Activated CD4-positive, CD25-positive, alpha-beta regulatory T cell treated with anti-CD3 and anti-CD28 coated beads, Interleukin-2, amount 50 U/mL, for 72 hours (primary cell): Measurements from ENCODE around the gene ROPN1L.
"Not testable (repeated sequence)": the region's sequence is repeated elsewhere in the genome, so short reads cannot be mapped to it uniquely, and the experiment has no call there.

Experiments used
- DNase-seq: peaks from one replicate; pipeline ENCODE4 v3.0.0; 2021

Gene ROPN1L

DNA sequence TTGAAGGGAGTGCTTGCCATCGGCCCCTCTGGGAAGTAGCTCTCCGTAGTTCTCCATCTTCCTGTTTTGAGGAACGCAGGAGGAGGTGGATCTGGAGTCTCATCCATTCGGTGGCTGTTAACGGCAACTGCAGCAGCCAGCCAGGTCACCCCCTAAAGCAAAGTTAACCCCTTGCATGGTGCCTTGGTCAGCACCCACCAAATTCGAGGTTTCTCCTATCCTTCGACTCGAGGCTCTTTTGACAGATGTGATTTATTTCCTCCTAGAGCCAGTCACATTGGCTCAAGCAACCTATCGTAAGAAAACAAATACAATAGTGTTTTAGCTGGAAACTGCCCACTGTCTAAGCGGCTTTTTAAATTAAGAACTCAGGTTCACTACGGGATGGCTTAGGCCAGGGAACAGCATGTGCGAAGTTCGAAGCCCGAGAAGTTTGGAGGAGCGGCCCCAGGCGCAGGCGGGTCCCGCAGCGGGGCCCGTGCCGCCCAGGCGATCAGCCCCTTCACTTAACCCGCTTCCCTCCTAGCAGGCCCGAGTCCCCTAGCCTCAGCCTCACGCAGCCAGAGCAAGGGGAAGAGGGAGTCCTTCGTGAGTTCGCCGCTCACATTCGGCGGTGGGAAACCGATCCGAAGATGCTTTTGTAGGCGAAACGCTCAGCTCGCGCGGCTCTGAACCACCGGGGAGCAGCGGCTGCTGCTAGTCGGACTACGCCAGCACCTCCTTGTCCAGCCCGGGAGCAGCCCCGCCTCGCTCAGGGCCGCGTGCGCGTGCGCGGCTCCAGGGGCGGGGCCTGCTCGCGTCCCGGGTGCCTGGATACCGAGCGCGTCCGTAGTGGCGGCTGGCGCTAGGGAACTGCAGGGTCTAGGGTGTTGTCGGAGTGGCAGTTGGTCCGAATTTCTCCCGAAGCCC lies at the start of gene ROPN1L:
TSS of gene ROPN1L (plus strand) at position 797 of the 909 bp plus-strand sequence. CDS start 289 bp downstream, outside the sequence.
- peak; percentile 85 for DNase-seq

DNA sequence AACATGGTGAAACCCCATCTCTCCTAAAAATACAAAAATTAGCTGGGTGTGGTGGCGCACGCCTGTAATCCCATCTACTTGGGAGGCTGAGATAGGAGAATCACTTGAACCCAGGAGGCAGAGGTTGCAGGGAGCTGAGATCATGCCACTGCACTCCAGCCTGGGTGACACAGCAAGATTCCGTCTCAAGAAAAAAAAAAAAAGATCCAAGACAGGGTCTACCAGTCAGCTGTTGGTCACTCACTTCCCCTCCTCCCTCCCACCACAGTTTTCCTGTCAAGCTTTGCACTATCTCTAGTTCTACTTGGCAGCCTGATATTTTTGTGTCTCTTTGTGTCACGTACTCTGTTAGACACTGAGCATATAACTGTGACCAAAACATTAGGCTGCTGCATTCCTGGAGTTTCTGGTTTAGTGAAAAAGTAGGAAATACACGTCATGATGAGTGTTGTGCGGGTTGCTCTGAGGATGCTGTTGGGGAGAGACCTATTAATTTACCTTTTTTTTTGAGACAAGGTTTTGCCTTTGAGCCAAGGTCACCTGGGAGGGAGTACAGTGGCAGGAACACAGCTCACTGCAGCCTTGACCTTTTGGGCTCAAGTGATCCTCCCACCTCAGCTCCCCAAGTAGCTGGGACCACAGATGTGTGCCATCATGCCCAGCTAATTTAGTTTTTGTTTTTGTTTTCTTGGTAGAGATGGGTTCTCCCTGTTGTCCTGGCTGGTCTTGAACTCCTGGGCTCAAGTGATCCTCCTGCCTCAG lies 48.9 kb upstream of the ROPN1L start:
- not testable (repeated sequence) for DNase-seq

DNA sequence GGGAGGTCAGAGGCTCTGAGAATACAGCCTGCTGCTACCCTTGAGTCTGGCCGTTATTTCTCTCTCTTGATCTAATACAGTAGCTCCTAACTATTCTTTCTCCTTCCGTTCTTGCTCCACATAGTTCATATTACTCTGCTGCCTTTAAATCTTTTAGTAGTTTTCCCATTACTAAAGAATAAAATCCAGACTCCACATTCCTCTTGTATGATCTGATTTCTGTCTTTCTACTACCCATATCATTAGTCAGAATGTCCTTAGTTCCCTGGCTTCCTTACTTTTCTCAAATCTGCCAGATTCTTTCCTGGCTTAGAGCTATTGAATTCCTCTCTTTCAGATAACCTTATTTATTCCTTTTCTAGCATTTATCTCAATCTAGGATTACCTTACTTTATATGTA lies 48.2 kb upstream of the ROPN1L start:
- no peak for DNase-seq

DNA sequence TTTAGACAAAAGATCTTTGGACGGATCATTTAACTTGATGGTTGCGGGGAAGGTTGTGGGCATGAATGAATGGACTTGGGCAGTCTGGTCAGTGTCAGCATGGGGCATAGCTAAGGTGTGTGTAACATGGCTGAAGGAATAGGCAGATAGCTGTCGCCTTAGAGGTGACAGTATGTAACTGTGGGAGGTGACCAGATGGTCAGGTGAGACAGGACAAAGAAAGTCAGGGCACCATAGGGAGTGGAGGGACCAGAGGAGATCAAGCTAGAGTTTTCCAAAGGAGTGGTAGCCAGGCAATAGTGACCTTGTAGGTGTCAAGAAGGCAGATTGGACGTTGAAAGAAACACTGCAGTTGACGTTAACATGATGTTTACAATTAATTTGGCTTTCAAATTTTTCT lies 45.1 kb upstream of the ROPN1L start:
- no peak for DNase-seq

DNA sequence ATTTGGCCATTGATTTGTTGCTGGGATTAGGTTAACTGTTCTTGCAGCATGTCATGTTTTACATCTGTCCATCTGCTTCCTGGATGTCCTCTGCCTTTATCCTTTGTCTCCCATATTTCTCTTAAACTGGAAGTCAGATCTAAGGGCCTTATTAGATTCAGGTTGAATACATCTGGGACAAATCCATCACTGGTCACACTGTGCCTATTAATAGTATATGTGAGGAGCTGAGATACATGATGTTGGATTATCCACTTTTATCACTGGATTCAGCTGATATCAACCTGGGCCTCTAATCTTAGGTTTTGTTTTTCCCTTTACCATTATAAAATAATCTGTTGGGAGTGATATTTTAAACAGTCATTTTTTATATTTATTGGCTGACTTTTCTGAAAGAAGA lies 41.8 kb upstream of the ROPN1L start:
- no peak for DNase-seq

DNA sequence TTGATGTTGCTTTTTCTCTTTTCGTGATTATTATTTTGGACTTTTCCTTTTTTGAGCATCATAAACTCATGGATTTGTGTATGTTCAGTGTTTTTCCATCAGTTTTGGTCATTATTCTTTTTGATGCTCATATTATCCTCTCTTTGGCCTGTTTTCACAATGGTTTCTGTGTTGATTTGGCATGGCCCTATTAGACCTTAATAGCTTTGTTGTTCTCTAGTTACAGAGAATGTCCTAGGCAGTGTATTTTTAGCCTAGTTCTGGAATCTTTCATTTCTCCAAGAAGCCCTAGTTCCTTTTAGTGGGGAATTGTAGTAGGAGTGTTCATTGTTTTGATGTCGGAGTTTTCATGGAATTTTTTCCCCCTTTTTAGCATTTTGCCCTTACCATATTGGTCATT lies 41.3 kb upstream of the ROPN1L start:
- DNase-seq, result no peak

DNA sequence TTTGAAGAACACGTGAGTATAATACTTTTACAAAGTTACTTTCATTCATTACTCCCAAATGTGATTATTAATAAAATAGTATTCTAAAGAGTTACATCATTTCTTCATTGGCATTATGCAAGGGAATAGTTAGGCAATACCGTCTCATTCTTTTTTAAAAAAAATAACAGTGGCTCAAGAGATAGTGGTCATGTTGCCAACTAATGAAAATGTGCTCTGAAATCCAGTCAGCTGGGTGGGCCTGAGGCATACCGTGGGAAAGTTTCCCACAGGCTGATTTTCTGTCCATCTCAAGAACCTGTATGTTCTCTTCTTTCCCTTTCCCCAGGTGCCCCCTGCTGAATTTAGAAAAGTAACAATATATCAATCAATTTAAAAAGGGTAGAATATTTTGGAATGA lies 40.8 kb upstream of the ROPN1L start:
- DNase-seq, result no peak

DNA sequence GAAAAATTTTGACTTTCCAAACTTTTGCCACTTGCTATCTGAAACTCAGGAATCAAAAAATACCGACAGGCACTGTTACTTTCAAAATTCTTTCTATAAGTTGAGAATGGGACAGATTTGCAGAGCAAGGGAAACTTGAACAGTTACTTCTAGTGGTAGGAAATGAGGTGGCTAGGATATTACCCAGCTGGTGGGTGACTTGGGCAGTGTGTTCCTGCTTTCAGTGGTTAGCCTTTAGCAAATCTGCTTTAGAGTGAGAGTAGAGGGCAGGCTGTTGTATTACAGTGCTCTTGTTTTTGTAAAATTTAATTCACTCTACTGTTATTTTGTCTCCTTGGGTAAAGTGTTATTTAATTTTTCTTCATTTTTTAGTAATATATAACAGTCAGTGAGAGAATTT lies 40.2 kb upstream of the ROPN1L start:
- no peak for DNase-seq

DNA sequence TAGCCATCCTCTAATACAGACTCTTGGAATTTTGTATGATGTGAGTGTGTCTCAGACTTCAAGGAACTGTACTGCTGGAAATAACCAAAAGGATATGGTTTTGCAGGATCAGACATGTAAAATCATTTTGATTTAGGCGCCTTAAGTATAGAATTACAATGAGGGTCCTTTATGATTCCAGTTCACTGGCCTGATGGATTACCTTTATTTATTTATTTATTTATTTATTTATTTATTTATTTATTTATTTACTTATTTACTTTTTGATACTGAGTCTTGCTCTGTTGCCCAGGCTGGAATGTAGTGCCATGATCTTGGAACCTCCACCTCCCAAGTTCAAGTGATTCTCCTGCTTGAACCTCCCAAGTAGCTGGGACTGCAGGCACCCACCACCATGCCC lies 37.9 kb upstream of the ROPN1L start:
- no peak for DNase-seq

DNA sequence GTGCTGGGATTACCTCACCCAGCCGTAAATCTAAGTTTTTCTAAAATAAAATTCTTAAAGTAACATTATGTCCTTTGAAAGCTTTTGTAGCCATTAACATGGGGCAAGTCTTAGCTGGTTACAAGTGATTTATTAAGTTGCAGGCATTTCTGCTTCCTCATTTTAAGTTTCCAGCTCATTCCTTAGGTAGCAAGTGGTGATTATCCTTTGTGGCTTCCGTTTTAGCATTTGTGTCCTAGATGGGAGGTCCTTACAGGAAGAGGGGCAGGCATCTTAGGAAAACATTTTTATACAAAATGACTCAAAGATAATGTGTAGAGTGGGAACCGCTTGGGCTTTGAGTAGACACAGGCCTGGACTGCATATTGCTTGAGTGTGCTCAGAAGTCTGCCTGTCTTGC lies 35.0 kb upstream of the ROPN1L start:
- DNase-seq, result no peak

DNA sequence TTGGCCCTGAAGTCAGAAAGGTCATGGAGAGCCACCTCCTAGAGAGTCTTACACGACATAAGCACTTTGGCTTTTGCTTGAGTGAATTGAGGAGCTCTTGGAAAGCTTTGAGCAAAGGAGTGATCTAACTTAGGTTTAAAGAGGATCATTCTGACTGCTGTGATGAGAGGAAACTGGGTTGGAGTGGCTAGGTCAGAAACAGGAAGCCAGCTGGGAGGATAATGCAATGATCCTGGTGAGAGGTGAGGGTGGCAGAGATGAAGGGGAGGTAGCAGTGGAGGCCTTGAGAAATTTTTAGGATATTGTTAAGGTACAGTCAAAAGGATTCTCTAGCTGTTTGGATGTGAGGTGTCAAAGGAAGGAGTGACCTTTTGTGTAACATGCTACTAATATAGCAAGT lies 32.2 kb upstream of the ROPN1L start:
- no peak for DNase-seq

DNA sequence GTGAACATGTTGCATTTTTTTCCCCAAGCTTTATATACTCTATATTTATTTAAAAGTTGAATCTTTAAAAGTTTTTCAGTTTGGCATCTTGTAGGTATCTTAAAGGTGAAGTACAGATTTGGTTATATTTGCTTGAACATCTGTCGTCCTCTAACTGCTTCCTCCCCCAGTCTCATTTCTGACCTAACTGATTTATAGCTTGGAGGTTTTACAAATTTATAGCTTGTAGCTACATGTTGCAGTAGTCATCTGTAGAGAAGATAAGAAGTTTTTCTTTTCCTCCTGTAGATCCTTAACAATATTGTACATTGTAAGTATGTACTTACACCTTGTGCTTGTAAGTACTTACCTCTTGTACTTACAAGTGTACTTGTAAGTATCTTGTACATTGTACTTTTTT lies 31.0 kb upstream of the ROPN1L start:
- no peak for DNase-seq

DNA sequence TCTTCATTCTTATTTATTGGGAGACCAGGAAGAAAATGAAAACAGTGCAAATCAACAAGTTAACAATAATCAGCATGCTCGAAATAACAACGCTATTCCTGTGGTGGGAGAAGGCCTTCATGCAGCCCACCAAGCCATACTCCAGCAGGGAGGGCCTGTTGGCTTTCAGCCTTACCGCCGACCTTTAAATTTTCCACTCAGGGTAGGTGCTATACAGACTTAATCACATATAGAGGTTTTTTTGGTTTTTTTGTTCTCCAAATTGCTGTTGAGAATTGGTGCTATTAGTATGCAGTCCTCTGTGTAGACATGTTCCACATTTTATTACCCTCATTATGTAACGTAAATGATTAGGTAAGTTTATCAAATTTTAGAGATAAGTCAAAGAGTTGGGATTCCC lies 30.3 kb upstream of the ROPN1L start:
- DNase-seq, result no peak

DNA sequence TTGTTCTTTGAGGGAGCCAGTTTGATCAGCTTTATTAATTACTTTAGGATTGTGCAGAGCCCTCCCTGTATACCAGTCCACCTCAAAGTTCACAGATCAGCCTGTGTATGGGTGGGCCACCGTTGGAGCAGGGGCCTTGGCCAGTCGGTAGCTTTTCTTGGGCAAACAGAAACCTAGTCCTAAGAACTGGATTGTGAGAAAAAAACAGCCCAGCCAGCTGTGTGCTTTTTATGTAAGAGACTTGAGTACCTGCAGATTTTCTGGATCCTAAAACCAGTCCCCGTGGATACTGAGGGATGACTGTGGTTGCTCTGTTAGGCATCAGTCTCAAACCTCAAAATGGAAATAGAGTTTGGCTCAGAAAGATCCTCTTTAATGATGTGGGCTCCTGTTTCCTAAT lies 24.8 kb upstream of the ROPN1L start:
- no peak for DNase-seq

DNA sequence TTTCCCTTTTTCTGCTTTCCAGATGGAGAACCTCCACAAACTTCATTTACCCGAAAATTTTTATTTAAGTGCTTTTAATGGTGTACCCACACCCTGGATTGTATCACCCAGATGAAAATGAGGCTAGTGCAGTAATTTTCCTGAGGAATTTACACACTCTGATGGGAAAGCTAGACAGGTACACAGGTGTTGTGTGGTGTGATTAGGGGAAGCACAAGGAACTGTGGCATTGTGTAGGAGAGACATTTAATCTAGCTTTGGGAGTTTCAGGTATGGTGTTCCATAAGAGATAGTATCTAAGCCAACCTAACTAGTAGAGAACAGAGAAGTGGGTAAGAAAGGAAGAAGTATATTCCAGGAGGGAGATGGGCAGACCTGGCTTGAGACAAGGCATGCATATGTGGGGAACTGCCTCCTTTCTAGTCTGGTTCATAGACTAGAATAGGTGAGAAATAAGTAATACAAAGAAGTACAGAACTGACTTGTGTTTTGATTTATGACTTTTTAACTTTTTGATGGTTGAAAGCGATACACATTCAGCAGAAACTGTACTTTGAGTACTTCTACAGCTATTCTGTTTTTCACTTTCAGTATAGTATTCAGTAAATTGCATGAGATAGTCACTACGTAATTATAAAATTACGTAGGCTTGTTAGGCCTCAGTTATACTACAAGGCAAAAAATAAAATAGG lies 22.9 kb upstream of the ROPN1L start:
- DNase-seq, result no peak

DNA sequence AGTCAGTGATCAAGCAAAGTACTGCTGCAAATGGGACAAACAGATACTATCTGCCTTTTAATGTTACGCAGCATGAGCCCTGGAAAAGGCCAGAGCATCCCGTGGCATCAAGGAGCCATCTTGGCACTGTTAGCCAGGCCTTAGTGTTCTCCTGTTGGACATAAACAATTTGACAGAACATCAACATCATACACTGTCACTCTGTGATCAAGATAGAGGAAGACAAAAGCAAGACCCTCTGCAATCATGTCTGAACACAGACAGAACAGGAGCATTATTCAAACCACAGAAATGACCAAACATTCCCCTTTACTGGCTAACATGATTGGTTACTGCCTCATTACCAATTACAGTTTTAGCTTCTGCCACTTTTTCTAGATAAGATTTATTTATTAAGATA lies 21.2 kb upstream of the ROPN1L start:
- no peak for DNase-seq

DNA sequence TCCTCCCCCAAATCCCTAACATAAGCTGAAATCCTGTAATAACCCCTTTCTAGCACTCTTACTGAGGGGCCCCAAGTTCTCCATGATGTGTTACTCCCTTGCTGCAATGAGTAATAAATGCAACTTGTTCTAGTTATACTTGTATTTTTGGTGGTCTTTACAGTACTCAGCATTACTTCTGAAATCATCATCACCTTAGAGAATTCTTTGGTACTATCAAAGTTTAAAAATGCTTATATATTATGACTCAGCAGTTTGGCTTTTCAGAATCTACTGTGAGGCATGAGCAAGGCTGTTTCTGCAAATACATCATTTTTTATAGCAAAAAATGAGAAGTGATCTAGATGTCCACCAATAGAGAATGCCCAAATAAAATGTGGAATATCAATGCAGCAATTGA lies 20.7 kb upstream of the ROPN1L start:
- no peak for DNase-seq

DNA sequence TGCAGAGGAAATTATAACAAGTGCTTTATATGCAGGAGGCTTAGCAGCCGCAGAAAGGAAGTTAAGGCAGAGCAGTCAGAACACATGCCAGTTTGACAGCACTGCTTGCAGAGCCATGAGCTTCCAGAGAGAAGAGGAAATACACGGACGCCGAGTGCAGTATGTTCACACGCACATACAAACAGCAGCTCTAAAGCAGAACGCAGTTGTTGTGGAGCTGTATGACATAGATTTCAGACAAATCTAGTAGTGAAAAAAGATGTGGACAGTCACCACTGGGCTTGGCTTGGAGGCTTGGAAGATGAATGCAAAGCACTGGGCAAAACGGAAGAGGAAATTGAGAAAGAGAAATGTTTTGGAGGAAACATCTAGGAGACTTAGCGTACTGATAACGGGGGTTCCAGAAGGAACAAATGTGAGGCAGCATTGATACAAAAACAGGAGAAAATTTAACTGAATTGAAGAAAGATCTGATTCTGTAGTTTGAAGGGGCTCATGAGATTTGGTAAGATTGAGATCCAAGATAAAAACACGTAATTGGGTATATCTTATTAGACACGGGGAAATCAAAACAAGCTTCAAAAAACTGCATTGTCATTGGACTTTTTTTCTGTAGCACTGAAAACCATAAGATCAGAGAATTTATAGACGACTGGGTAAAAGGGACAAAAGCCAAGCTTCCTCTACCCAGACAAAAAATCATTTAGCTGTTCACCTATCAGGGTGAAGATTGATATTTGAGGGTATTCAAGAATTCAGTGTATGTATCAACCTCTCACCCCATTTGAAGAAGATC lies 19.6 kb upstream of the ROPN1L start:
- no peak for DNase-seq

DNA sequence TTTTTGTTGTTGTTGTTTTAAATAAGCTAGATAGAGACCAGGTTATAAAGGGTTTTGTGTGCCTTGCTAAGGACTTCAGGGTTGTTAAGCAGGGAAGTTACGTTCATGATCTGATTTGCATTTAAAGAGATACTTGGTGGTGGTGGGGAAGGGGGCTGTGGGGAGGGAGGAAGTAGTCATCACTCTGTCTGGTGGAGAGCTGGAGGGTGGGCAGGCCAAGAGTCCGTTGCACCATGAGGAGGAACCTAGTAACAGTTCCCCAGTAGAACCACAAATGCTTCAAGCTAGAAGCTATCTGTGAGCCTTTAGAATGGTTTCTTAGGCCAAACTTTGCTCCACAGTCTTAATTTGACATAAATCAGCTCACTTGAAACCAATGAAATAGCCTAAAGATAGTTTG lies 18.7 kb upstream of the ROPN1L start:
- DNase-seq, result no peak

DNA sequence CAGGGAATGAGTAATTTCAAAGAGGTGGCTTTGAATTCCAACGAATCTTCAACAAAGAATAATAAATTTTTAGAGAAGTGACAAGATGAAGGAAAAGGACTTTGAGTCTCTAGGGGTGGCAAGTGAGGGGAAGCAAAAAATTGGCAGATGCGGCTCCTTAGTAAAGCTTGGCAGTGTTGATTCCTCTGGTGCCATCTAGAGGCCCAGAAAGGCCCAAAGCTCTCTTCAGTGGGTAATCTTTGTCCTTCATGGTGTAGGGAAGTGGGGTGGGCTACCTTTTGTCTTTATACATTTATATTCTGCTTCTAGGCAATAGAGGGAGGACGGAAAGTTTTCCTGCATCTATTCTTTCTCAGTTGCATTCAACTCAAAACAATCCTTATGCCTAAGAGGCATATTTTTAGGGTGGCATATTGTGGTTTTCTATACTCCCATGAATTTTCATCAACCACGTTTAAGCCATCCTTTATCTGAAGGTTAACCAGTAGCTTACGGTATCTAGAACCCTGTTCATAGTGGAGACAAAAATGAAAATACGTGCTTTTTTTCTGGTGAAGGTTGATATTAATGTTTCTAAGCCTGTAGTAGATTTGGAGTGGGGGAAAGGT lies 17.5 kb upstream of the ROPN1L start:
- no peak for DNase-seq

DNA sequence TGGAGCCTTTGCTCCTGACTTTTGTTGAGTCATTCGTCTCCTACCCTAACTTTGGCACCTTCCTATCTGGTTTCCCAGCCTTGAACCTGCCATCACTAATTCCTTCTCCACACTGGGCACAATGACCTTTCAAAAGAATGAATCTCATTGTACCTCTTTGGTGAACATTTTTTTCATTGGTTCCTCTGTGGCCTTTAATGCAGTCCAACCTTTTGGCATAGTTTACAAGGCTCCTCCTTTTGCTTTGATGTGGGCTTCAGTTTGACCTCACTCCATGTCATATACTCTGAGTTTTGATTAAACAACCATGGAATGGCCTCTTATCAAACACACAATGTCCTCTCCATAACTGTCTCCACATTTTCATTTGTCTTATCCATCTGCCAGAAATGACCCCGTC lies 14.5 kb upstream of the ROPN1L start:
- DNase-seq, result no peak

DNA sequence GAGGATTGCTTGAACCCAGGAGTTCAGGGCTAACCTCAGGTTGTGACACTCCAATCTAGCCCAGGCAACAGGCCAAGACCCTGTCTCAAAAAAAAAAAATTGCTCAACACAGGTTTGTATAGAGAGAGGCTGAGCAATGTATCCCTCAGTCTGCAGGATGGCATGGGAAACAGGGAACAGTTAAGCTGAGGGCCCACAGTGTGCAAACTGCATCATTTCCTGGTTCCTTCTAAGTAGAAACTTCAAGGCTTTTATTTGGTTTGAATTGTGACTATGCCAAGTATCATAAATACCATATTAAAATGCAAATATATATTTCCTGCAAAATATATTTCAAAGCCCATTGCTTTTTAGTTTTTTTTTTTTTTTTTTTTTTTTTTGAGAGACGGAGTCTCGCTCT lies 13.7 kb upstream of the ROPN1L start:
- DNase-seq, result no peak
